Globus pallidus (tissue), 1 donor: ENCODE measurements around the gene CABP2.
A peak's percentile ranks its signal among the peaks of the same experiment; 100 is the strongest.
"Not testable (repeated sequence)": the region's sequence is repeated elsewhere in the genome, so short reads cannot be mapped to it uniquely, and the experiment has no call there.

Experiments
- DNase-seq: peaks from one replicate; pipeline ENCODE4 v3.0.0-alpha.2; 2015; ENCODE audit warnings: low spot score

Gene CABP2

DNA sequence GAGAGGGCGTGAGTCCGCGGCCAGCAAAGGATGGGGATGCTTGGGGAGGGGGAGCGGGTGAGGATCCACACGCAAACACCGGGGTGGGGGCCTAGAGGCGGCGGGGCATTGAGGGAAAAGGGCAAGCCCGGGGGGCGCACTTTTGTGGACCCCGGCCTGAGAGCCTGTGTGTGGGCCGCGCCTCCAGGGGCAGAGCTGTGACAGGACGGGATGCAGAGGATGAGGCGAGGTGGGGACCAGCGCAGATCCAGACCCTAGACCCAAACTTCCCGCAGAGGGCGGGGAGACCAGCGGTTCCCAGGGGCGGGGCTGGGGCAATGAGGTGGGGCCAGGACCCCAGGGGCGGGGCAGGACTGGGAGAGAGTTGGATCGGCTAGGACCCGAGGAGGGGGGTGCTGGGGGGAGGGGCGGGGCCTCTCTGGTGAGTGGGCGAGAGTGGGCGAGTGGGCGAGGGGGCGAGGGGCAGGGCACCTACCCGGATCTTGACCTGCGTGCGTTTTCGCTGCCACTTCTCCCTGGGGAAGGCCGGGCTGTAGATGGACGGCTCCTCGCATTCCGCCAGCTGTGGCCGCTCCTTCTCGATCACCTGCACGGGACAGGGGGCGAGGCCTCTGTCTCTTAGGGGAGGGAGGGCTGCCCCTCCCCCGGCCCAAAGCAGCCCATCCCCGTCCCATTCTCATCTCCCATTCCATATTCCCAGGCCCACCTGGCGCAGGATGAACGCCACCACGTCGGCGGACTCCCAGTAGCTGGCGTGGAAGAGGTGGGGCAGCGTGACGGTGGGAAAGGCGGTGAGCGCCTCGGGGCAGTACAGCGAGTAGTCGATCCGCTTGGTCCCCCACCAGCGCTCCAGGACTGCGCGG lies 28.6 kb downstream of the CABP2 start:
- DNase-seq = no peak

DNA sequence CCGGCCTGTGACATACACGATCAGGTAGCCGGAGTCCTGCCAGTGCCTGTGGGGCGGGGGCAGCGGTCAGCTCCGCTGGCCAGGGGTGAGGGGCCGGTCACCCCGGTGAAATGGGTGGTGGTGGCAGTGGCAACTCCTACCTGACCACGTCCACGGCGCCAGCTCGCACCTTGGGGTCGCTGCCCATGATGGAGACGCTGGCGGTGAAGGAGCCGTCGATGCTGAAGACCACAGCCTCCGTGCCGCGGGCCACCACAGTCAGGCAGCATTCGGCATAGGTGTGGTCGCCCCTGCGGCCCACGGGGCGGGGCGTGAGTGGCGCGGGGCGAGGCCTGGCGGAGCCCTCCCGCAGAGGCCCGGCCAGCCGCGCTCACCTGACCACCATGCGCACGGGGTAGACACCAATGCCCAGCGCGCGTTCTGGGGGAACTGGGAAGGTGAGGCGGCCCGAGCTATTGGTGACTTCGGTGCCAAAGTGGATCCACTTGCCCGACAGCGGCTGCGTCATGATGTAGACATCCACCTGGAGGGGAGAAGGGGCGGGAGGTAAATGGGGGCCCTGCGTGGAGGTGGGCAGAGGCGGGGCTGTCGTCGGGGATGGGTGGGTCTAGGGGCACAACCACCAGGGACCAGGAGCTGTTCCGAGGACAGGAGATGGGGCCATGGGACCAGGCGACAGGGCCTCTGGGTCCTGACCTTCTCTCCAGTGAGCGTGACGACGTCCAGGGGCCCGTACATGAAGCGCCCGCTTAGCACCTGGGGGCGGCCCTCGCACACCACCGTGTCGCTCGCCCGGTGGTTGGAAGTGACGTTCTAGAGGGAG lies 29.5 kb downstream of the CABP2 start:
- DNase-seq = no peak

DNA sequence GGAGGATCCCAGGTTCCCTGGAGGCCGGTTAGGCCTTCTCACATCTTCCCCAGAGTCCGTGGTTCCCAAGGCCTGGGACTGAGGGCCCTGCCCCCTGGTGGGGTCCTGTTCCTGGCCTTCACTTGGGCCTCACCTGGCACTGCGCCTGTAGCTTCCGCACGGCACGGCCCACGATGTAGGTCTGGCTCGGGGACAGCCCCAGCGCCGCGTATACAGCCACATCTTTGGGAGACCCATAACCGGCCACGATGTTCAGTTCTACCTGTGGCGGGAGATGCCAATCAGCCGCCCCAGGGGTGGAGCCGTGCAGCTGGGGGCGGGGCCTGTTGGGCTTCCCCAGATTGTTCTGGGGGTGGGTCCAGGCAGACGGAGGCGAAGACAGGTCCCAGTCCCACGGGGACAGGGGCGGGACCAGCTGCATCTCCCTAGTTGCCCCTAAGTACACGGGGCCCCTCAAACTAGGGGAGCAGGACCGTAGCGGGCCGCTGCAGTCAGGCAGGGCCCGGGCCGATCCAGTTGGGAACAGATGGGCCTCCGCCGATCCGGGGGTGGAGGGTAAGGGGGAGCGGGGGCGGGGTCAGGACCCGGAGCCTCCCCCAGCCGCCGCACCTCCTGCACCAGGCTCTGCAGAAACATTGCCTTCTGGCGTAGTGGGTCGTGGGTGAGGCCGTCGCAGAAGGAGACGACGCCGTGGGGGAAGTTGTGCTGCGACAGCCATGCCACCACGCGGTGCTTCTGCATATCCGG lies 30.3 kb downstream of the CABP2 start:
- DNase-seq = no peak

DNA sequence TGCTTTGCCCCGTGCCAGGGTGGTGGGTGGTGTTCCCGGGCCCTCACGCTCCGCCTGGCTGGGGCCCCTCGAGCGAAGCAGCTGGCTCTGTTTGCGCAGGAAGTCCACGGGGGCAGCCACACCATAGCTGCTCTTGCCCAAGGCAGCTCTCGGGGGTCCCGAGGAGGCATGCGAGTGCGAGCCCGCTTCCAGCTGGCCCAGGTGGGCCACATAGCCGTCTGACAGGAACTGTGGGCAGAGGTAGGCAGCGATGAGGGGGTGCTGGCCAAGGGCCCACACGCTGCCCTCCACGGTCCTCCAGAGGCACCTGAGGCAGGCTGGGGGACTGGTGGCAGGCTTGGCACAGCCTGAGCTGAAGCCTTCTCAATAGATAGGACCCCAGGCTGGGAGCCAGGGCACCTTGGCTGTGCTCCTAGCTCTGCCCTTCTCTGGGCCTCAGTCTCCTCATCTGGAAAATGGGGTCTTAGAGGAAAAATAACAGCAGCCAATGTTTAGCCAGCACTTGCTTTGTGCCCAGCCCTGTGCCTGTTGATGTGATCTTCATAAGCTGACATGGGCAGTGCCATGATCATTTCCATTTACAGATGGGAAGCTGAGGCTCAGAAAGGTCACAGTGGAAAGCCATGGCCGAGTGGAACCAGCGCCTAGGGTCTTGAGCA lies 31.0 kb downstream of the CABP2 start:
- DNase-seq = no peak

DNA sequence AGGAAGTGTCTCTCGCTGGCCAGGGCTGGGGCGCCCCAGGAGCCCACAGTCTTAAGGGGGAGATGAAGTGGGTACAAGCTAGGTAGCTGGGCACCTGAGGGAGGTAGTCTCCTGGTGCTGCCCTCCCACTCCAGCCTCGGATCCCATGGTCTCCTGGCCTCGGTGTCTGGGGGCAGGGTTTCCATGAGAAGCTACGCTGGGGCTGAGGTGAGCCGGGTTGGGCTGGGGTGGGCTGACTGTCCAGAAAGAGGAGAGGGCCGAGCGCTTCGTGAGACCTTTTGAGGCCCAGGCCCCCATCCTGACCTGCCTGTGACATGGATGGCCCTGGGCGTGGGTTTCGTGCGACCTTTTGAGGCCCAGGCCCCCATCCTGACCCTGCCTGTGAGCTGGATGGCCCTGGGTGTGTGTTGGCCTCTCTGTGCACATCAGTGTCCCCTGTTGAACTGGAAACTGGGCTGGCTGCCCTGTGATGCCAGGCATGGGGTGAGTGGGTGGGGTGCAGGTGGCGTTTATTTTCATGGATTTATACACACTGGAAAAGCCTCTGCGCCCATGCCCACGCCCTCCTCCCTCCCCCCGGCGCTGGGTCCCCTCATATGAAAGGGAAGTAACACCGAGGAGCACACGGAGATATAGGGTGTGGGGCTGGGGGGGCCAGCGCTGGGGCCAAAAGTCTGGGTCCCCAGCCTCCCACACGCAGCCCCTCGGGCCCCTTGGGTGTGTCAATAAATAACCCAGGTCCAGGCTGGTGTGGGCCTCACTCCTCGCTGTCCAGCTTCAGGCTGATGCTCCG lies 31.8 kb downstream of the CABP2 start:
- no peak for DNase-seq

DNA sequence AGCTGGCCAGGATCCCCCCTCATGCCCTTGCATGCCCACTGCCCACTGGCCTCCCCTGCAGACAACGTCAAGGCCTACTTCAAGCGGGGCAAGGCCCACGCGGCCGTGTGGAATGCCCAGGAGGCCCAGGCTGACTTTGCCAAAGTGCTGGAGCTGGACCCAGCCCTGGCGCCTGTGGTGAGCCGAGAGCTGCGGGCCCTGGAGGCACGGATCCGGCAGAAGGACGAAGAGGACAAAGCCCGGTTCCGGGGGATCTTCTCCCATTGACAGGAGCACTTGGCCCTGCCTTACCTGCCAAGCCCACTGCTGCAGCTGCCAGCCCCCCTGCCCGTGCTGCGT lies 32.5 kb downstream of the CABP2 start:
- no peak for DNase-seq

DNA sequence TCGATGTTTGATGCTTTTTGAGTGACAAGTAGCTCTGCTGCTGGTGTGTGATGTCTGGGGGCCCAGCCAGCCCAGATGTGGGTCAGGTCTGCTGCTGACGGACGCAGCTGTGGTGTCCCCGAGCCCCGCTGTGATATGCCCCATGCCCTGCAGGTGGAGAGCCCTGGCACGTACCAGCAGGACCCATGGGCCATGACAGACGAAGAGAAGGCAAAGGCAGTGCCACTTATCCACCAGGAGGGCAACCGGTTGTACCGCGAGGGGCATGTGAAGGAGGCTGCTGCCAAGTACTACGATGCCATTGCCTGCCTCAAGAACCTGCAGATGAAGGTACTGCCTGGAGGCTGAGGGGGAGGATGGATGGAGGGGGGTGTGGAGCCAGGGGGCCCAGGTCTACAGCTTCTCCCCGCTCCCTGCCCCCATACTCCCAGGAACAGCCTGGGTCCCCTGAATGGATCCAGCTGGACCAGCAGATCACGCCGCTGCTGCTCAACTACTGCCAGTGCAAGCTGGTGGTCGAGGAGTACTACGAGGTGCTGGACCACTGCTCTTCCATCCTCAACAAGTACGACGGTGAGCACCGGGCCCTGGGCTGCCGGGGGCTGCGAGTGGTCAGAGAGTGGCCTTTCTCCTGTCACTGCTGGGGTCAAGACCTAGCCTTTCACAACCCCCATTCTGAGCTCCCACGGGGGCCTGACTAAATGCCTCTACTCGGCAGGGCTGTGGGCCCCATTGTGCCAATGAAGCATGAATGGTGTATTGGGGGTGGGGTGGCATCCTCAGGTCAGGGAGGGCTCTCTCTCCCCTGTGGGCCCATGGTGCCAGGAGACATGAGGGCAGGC lies 33.1 kb downstream of the CABP2 start:
- no peak for DNase-seq

DNA sequence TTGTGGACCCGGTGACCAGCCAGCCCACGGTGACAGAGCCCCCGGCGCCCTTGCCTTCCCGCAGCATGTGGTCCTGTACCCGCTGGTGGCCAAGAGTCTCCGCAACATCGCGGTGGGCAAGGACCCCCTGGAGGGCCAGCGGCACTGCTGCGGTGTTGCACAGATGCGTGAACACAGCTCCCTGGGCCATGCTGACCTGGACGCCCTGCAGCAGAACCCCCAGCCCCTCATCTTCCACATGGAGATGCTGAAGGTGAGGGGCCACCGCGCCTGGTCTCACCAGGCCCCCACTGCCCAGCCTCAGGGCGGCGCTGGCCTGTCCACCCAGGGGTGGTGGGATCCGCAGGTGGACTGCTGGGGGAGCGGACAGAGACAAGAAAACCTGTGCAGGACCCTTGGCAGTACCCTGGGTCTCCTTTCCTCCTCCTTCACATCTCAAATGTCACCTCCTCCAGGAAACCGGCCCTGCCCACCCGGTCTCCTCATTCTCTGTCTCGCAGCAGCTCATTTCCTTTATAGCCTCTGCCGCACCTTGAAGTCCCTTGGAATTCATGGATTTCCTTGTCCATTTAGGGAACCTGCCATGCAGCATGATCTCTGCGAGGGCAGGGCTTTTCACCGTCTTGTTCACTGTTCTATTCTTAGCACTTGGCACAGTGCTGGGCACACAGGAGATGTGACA lies 33.9 kb downstream of the CABP2 start:
- DNase-seq = no peak

DNA sequence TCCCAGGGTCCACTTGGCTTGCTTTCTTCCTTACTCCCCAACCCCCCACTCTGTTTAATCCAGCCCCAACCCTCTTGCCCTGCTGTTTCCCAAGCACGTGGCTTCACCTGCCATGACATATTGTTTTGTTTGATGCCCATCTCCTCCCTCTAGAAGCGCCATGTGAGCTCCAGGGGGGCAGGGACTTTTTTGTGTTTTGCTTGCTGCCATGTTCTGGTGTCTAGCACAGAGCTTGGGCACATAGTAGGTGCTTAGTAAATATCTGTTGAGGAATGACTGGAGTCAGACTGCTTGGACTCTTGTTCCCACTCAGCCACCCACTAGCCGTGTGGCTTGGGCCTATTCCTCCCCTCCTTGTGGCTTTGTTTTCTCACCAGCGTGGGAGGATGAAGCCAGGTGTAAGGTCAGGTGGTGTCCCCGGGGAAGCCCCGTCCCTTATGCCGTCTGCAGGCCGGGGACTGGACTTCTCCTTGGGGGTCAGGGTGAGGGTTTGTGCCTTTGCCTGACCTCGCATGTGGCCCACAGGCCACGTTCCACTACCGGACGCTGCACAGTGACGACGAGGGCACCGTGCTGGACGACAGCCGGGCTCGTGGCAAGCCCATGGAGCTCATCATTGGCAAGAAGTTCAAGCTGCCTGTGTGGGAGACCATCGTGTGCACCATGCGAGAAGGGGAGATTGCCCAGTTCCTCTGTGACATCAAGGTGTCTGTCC lies 36.6 kb downstream of the CABP2 start:
- no peak for DNase-seq

DNA sequence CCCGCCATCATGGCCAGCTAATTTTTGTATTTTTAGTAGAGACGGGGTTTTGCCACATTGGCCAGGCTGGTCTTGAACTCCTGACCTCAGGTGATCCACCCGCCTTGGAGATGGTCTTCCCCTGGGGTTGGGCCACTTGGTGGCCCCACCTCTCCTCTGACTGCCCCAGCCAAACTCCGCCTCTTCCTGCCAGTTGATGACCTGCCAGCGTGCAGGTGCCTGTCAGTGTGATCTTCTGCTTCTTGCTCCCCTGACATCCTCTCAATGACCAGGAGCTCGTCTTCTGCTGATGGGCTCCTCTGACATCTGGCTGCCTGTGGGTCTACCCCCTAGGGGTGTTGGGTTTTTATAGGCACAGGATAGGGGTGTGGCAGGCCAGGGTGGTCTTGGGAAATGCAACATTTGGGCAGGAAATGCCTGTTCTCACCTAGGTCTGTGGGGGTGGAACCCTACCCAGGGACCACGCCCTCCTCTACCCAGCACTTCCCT lies 37.3 kb downstream of the CABP2 start:
- not testable (repeated sequence) for DNase-seq

DNA sequence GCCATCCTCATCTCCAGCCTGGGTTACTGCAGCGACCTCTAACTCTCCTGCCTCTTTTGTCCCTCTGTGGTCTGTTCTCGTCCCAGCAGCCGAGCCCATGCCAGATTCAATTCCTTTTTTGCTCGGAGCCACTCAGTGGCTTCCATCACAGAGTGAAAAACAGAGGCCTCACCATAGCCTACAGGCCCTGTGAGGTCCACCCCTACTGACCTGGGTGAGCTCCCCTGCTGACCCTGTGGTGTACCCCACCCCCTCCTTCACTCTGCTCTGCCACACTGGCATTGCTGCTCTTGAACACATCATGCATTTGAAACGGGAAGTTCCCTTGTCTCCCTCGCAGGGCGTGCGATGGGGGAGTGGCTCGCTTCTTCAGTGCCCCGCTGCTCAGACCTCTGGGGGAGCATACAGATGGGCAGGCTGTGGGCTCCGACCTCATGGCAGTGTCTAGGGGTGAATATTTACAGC lies 38.4 kb downstream of the CABP2 start:
- DNase-seq = no peak

DNA sequence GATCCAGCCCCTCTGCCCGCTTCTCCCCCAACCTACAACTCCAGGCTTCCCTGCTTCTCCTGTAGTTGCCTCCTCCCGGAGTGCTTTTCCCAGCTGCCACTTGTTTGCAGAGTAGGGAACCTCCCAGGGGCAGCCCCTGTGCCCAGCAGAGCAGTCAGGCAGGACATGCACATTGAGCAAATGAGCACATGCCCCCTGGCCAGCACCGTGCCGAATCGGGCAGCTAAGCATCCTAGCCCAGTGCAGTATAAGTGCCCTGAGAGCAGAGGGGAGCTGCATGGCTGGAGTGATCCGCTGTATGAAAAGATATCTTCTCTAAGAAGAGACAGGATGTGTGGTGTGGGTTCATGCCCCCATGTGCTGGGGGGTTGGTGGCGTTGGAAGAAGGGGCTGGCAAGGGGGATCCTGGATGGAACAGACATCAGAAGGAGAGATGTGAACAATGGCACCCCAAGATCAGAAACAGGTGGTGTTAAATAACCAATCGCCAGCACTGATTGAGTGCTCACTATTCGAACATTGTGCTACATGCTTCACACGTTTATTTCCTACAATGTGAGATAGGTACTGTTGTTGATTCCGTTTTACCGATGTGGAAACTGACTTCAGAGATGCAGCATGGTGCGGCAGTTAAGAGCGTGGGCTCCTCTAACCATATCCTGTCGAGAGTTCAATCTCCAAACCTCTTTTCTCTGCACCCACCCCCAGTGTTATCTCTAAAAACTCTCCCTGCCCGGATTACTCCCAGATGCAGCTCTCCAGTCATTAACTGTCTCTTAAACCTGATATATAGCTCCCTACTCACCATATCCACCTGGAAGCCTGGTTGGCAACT lies 39.2 kb downstream of the CABP2 start:
- no peak for DNase-seq

DNA sequence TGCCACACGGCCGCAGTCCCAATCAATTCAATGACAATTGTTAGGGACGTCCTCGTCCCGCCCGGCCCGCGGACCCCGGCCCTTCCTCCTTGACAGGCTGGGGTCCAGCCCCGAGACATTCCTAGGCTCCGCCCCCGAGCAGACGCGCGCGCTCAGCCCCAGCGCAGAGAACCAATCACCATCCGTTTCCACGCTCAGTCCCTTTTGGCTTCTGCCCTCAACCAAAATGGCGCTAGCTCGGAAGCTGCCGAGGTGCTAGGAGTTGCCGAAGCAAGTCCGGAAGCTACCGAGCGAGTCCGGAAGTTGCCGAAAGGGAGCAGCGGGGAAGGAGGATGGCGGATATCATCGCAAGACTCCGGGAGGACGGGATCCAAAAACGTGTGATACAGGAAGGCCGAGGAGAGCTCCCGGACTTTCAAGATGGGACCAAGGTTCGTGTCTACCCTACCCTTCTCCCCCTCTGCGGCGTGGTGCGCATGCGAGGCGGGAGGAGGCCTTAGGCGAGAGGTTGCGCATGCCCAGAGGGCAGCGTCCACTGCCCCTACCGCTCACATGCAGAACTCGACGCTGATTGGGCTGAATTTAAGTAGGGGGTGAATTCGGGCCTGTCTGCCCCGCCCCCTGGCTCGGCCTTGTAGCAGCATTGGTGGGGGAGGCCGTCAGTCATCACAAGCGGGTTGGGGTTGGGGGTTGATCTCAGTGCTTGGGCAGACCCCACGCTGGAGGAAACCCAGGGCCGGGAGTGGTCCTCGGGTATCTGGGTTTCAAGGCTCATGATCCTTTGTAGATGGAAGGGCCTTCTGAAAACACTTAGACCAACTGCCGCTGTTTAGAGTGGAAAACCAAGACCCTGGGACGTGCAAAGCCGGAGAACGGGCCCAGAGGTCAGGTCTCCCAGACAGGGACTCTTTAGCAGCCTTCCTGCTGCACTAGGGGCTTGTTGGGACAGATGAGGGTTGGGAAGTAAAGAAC lies 40.1 kb downstream of the CABP2 start, which contains the start of gene AIP:
TSS of gene AIP (plus strand) at position 200 of the 972 bp plus-strand sequence. CDS start at position 333, 133 bp downstream.
- peak; percentile 97 for DNase-seq

DNA sequence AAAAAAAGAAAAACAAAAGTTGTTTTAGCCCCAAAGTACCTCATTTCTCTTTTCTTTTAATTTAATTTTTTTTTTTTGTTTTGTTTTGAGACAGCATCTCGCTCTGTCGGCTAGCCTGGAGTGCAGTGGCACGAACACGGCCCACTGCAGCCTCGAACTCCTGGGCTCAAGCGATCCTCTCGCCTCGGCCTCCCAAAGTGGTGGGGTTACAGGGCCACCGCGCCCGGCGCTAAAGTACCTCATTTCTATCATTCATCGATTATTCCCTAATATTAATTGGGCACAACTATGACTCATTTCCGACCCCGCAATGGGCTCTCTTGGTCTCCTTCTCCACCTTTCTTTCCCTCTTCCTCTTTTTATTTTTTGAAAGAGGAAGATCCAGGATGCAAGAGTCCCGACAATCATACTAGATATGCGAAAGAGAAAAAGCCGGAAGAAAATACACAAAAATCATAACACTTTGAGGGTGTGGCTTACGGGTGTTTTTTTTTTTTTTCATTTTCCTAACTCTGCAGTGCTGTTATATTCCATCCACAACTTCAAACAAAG lies 40.9 kb downstream of the CABP2 start:
- no peak for DNase-seq

DNA sequence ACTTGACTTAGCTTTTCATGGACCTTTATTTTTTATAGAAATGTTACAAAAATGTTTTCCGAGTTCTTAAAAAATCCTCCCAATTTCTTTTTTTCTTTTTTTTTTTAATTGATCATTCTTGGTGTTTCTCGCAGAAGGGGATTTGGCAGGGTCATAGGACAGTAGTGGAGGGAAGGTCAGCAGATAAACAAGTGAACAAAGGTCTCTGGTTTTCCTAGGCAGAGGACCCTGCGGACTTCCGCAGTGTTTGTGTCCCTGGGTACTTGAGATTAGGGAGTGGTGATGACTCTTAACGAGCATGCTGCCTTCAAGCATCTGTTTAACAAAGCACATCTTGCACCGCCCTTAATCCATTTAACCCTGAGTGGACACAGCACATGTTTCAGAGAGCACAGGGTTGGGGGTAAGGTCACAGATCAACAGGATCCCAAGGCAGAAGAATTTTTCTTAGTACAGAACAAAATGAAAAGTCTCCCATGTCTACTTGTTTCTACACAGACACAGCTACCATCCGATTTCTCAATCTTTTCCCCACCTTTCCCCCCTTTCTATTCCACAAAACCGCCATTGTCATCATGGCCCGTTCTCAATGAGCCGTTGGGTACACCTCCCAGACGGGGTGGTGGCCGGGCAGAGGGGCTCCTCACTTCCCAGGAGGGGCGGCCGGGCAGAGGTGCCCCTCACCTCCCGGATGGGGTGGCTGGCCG lies 45.7 kb downstream of the CABP2 start:
- DNase-seq = not testable (repeated sequence)
